OCI-LY1 (cell line): ENCODE measurements around the gene PSMA6.

Source experiments
- EZH2 ChIP-seq: fragments of 200-600 bp; sonication (generic), shearing (Covaris generic); IDR thresholded peaks from 2 replicates; pipeline ENCODE4 v1.8.0; 2017; ENCODE audit warnings: borderline replicate concordance, mixed run types, mild to moderate bottlenecking, antibody characterized with exemption, low read length, moderate library complexity, mixed read lengths
- TF ChIP-seq, protein P1 (sequence below): fragments of 200-600 bp; sonication (generic), shearing (Covaris generic); IDR thresholded peaks from 2 replicates; pipeline ENCODE4 v1.5.1; 2017; ENCODE audit warnings: mild to moderate bottlenecking, antibody characterized with exemption, low read length, moderate library complexity, mixed read lengths

DNA sequence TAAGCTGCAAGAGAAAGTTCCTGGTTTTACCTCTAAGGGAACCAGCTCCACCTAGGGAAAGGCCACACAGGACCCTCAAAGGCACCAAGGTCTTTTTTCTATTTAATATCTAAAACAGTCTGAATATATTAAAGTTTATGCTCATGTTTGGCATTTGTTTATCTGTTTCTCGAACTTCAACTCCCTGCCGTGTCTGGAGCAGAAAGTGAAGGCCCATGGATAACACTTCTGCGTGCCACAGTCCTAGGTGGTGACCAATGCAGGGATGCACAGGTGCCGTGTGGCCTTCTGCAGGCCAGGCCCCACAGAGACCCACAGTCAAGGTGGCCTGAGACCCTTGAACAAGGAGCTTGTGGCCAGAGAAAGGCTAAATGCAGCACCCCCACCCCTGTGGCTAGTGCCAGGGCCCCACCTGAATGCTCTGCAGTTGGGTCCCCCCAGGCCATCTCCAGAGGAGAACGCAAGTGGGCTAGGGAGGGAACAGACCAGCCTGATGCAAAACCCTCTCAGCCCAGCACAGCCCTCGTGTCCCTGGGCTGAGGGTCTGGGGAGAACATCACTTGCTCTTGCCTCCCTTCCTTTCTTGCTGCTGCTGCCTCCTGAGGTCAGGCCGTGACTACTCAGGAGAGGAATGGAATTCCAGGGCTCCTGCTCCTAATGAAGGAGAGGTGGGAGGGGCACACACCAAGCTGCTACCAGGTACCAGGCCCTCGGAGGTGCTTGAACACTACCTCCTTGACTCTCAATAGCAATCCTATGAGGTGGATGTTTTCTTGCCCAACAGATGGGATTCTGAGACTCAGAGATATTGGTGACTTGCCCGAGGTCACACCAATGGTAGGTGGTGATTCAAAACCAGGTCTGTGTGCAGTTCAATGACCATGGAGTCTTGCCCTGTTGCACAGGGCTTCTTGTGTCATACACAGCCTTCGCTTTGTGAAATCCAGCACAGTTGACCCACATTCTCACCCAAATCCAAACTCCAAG lies 45.4 kb downstream of the PSMA6 start:
- TF ChIP-seq, protein P1, sequence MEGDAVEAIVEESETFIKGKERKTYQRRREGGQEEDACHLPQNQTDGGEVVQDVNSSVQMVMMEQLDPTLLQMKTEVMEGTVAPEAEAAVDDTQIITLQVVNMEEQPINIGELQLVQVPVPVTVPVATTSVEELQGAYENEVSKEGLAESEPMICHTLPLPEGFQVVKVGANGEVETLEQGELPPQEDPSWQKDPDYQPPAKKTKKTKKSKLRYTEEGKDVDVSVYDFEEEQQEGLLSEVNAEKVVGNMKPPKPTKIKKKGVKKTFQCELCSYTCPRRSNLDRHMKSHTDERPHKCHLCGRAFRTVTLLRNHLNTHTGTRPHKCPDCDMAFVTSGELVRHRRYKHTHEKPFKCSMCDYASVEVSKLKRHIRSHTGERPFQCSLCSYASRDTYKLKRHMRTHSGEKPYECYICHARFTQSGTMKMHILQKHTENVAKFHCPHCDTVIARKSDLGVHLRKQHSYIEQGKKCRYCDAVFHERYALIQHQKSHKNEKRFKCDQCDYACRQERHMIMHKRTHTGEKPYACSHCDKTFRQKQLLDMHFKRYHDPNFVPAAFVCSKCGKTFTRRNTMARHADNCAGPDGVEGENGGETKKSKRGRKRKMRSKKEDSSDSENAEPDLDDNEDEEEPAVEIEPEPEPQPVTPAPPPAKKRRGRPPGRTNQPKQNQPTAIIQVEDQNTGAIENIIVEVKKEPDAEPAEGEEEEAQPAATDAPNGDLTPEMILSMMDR, result no peak
- no peak for TF ChIP-seq EZH2
